Stimulated activated CD8-positive, alpha-beta memory T cell treated with anti-CD3 and anti-CD28 coated beads, Interleukin-15, amount 100 ng/mL, for 1 hour (primary cell): Measurements from ENCODE around the gene BEST1.
"Not testable (repeated sequence)": the region's sequence is repeated elsewhere in the genome, so short reads cannot be mapped to it uniquely, and the experiment has no call there.

Experiments
- DNase-seq: peaks from one replicate; pipeline ENCODE4 v3.0.0-alpha.2; 2020; ENCODE audit warnings: low read depth

Gene BEST1

GRCh38 chr11:61978703-61979661 is 28.8 kb downstream of the BEST1 start:
- DNase-seq, result no peak

GRCh38 chr11:61980783-61981541 is 30.8 kb downstream of the BEST1 start:
- no peak for DNase-seq

- DNase-seq, result no peak
Measured at GRCh38 chr11:61983419-61983818, 33.3 kb downstream of the BEST1 start.

GRCh38 chr11:61985869-61986268 is 35.7 kb downstream of the BEST1 start:
- no peak for DNase-seq

GRCh38 chr11:61994981-61995380 is 44.8 kb downstream of the BEST1 start:
- DNase-seq, result no peak

GRCh38 chr11:61996933-61997332 is 46.8 kb downstream of the BEST1 start:
- no peak for DNase-seq

- DNase-seq, result no peak
Measured at GRCh38 chr11:61999141-61999975, 49.2 kb downstream of the BEST1 start.

GRCh38 chr11:62000539-62001446 is 50.6 kb downstream of the BEST1 start:
- no peak for DNase-seq

GRCh38 chr11:62001450-62002191 is 51.5 kb downstream of the BEST1 start:
- no peak for DNase-seq

- not testable (repeated sequence) for DNase-seq
Measured at GRCh38 chr11:62002283-62002682, 52.1 kb downstream of the BEST1 start.

GRCh38 chr11:62004473-62004872 is 54.3 kb downstream of the BEST1 start:
- no peak for DNase-seq

GRCh38 chr11:62008193-62008592 is 58.0 kb downstream of the BEST1 start:
- no peak for DNase-seq

- DNase-seq, result no peak
Measured at GRCh38 chr11:62010935-62011528, 60.9 kb downstream of the BEST1 start.

- DNase-seq, result no peak
Measured at GRCh38 chr11:62011881-62012280, 61.7 kb downstream of the BEST1 start.

GRCh38 chr11:62012451-62012831 is 62.3 kb downstream of the BEST1 start:
- DNase-seq, result no peak

GRCh38 chr11:62012832-62013461 is 62.8 kb downstream of the BEST1 start:
- no peak for DNase-seq
